HL-60 (cell line): ENCODE data around the gene TYW1.
A peak's percentile ranks its signal among the peaks of the same experiment; 100 is the strongest.
"Not testable (repeated sequence)": the region's sequence is repeated elsewhere in the genome, so short reads cannot be mapped to it uniquely, and the experiment has no call there.

Experiments
- DNase-seq, 2 experiments: peaks; one replicate each; pipeline ENCODE4 v3.0.0-alpha.2; 2010 to 2020; ENCODE audit warnings: low read depth in 1 of 2, low spot score in 1 of 2
- H3K27ac ChIP-seq: fragments of 250-450 bp; sonication (Bioruptor Pico); replicated peaks from 2 replicates; pipeline ENCODE4 v1.5.1; 2020; ENCODE audit warnings: mild to moderate bottlenecking, moderate library complexity
- H3K27me3 ChIP-seq: fragments of 250-450 bp; sonication (Bioruptor Pico); 2 replicates; pipeline ENCODE4 v1.5.1; 2021; ENCODE audit warnings: mild to moderate bottlenecking, moderate library complexity; ENCODE audit not compliant: insufficient read depth, poor library complexity, severe bottlenecking
- H3K4me3 ChIP-seq: replicated peaks from 2 replicates; pipeline ENCODE4 v1.5.1; 2011; ENCODE audit warnings: mild to moderate bottlenecking, control low read depth, low read length; ENCODE audit not compliant: insufficient read depth
- CTCF ChIP-seq: IDR thresholded peaks from one replicate; pipeline ENCODE4 v1.5.1; 2011; ENCODE audit warnings: low read length, control low read depth, inconsistent platforms; ENCODE audit not compliant: insufficient read depth
- GABPA ChIP-seq: IDR thresholded peaks from 2 replicates; pipeline ENCODE4 v1.6.1; 2012; ENCODE audit warnings: low read depth
- POLR2AphosphoS5 ChIP-seq: IDR thresholded peaks from 2 replicates; pipeline ENCODE4 v1.6.1; 2012; ENCODE audit warnings: low read depth
- REST ChIP-seq: IDR thresholded peaks from 2 replicates; pipeline ENCODE4 v1.6.1; 2012; ENCODE audit warnings: low read depth; ENCODE audit not compliant: insufficient replicate concordance
- SPI1 ChIP-seq: IDR thresholded peaks from 2 replicates; pipeline ENCODE4 v1.6.1; 2012; ENCODE audit warnings: low read depth, mild to moderate bottlenecking, borderline replicate concordance
- long read RNA-seq: library from polyadenylated mRNA; unstranded; transcript quantifications from one replicate; pipeline ENCODE4 v2.0.0, GENCODE V29; 2020

Gene TYW1
- long read RNA-seq, transcript TYW1-201 (16 exons, 3,348 nt): major isoform, 22 of 69 reads
- long read RNA-seq, partial matches to known transcripts: 35 of 69 reads
- long read RNA-seq, other reads (novel, unspliced or antisense): 12 of 69 reads

- H3K27ac ChIP-seq: peak within 1 kb of the TSS; percentile 87
Observed at GRCh38 chr7:66996444-66997191, at the start of gene TYW1. Gene TYW1, plus strand, starts transcription at chr7:66996833. Its CDS starts 146 bp downstream, at chr7:66996979.

GRCh38 chr7:66948480-66949109 lies 48.0 kb upstream of the TYW1 start:
- H3K4me3 ChIP-seq: no peak overlapping the region
- no peak for DNase-seq
- no peak overlapping the region for H3K27ac ChIP-seq
- no peaks in the 10 kb centered on the region for H3K27me3 ChIP-seq
- TF ChIP-seq GABPA (no peak), SPI1 (no peak), CTCF (no peak), REST (no peak), POLR2AphosphoS5 (no peak)

More at GRCh38 chr7:66996444-66997191, at the start of gene TYW1:
- DNase-seq: peak; percentile 89 to 99
- peak within 1 kb of the TSS; percentile 88 for H3K4me3 ChIP-seq
- TF ChIP-seq GABPA: peak; percentile 48; the same call in 1 of the 2 replicates
- peak; percentile 72; the same call in 1 of the 2 replicates for TF ChIP-seq POLR2AphosphoS5
- peak; percentile 41; the same call in 1 of the 2 replicates for TF ChIP-seq SPI1
- H3K27me3 ChIP-seq: not testable (repeated sequence)

GRCh38 chr7:66950311-66950710 lies 46.3 kb upstream of the TYW1 start:
- TF ChIP-seq SPI1: no peak
- TF ChIP-seq POLR2AphosphoS5: no peak
- TF ChIP-seq CTCF: no peak
- TF ChIP-seq REST: no peak
- no peak for TF ChIP-seq GABPA
- Histone ChIP-seq H3K27ac (no peak overlapping the region), H3K27me3 (no peaks in the 10 kb centered on the region), H3K4me3 (no peak overlapping the region)
- DNase-seq: no peak

- TF ChIP-seq SPI1 (no peak), GABPA (no peak), CTCF (no peak), POLR2AphosphoS5 (no peak), REST (no peak)
- H3K27me3 ChIP-seq: no peaks in the 10 kb centered on the region
- no peak for DNase-seq
- no peak overlapping the region for H3K27ac ChIP-seq
- no peak overlapping the region for H3K4me3 ChIP-seq
Observed at GRCh38 chr7:66950763-66951162, 45.9 kb upstream of the TYW1 start.
